ENCODE results near the gene GAS2L2.
"Not testable (repeated sequence)": the region's sequence is repeated elsewhere in the genome, so short reads cannot be mapped to it uniquely, and the experiment has no call there.

The GAS2L2 gene

GRCh38 chr17:35708951-35709350 lies 44.1 kb downstream of the GAS2L2 start:
- TF ChIP-seq CTCF (IDR thresholded peaks at IDR 0.05; ENCODE audit: low read depth, low read length) = no peak
- no peak for TF ChIP-seq EZH2phosphoT487 (IDR thresholded peaks at IDR 0.05; ENCODE audit: low read depth)
- Histone ChIP-seq H3K4me1 (ENCODE audit: low read length) (peaks cover 6% of the 10 kb centered on the region; the same call in 1 of the 2 replicates), H3K9me3 (ENCODE audit: insufficient read depth, low read length) (no peaks in the 10 kb centered on the region), H4K20me1 (ENCODE audit: insufficient read depth, low read length) (no peaks in the 10 kb centered on the region), H3K79me2 (ENCODE audit: low read length) (no peaks in the 10 kb centered on the region), H3K36me3 (replicated peaks; ENCODE audit: low read depth, low read length) (peaks cover 8% of the 10 kb centered on the region), H2AFZ (ENCODE audit: low read depth, low read length) (no peak overlapping the region), H3K4me2 (ENCODE audit: low read length) (no peak overlapping the region), H3K4me3 (ENCODE audit: low read length) (no peak overlapping the region), H3K27ac (ENCODE audit: low read length) (no peak overlapping the region), H3K9ac (ENCODE audit: low read length) (no peak overlapping the region), H3K27me3 (ENCODE audit: low read depth, low read length) (no peaks in the 10 kb centered on the region)

GRCh38 chr17:35708149-35708548 lies 44.9 kb downstream of the GAS2L2 start:
- no peak overlapping the region for H3K4me2 ChIP-seq (ENCODE audit: low read length)
- no peak for TF ChIP-seq CTCF (IDR thresholded peaks at IDR 0.05; ENCODE audit: low read depth, low read length)
- no peak for TF ChIP-seq EZH2phosphoT487 (IDR thresholded peaks at IDR 0.05; ENCODE audit: low read depth)
- H3K9ac ChIP-seq (ENCODE audit: low read length) = no peak overlapping the region
- no peaks in the 10 kb centered on the region for H3K79me2 ChIP-seq (ENCODE audit: low read length)
- H3K4me1 ChIP-seq (ENCODE audit: low read length) = peaks cover 6% of the 10 kb centered on the region; the same call in 1 of the 2 replicates
- H3K27me3 ChIP-seq (ENCODE audit: low read depth, low read length) = no peaks in the 10 kb centered on the region
- H3K9me3 ChIP-seq (ENCODE audit: insufficient read depth, low read length) = no peaks in the 10 kb centered on the region
- H3K36me3 ChIP-seq (replicated peaks; ENCODE audit: low read depth, low read length) = peaks cover 8% of the 10 kb centered on the region
- no peak overlapping the region for H3K27ac ChIP-seq (ENCODE audit: low read length)
- H3K4me3 ChIP-seq (ENCODE audit: low read length) = no peak overlapping the region
- no peaks in the 10 kb centered on the region for H4K20me1 ChIP-seq (ENCODE audit: insufficient read depth, low read length)
- H2AFZ ChIP-seq (ENCODE audit: low read depth, low read length) = no peak overlapping the region

- Histone ChIP-seq H3K27me3 (ENCODE audit: low read depth, low read length) (no peaks in the 10 kb centered on the region), H4K20me1 (ENCODE audit: insufficient read depth, low read length) (no peaks in the 10 kb centered on the region), H3K79me2 (ENCODE audit: low read length) (no peaks in the 10 kb centered on the region), H3K4me1 (ENCODE audit: low read length) (peaks cover 6% of the 10 kb centered on the region; the same call in 1 of the 2 replicates), H3K4me2 (ENCODE audit: low read length) (no peak overlapping the region), H3K27ac (ENCODE audit: low read length) (no peak overlapping the region), H3K4me3 (ENCODE audit: low read length) (no peak overlapping the region), H3K9me3 (ENCODE audit: insufficient read depth, low read length) (no peaks in the 10 kb centered on the region), H3K36me3 (replicated peaks; ENCODE audit: low read depth, low read length) (peaks cover 8% of the 10 kb centered on the region), H2AFZ (ENCODE audit: low read depth, low read length) (no peak overlapping the region), H3K9ac (ENCODE audit: low read length) (no peak overlapping the region)
- TF ChIP-seq CTCF (IDR thresholded peaks at IDR 0.05; ENCODE audit: low read depth, low read length) (no peak), EZH2phosphoT487 (IDR thresholded peaks at IDR 0.05; ENCODE audit: low read depth) (no peak)
These were observed 47.3 kb downstream of the GAS2L2 start for GRCh38 chr17:35705705-35706104.

GRCh38 chr17:35705230-35705629 lies 47.8 kb downstream of the GAS2L2 start:
- H3K9ac ChIP-seq (ENCODE audit: low read length) = no peak overlapping the region
- no peaks in the 10 kb centered on the region for H4K20me1 ChIP-seq (ENCODE audit: insufficient read depth, low read length)
- peaks cover 6% of the 10 kb centered on the region; the same call in 1 of the 2 replicates for H3K4me1 ChIP-seq (ENCODE audit: low read length)
- no peak overlapping the region for H3K4me2 ChIP-seq (ENCODE audit: low read length)
- peaks cover 4% of the 10 kb centered on the region for H3K36me3 ChIP-seq (replicated peaks; ENCODE audit: low read depth, low read length)
- H3K27ac ChIP-seq (ENCODE audit: low read length) = no peak overlapping the region
- no peaks in the 10 kb centered on the region for H3K9me3 ChIP-seq (ENCODE audit: insufficient read depth, low read length)
- H3K27me3 ChIP-seq (ENCODE audit: low read depth, low read length) = no peaks in the 10 kb centered on the region
- H2AFZ ChIP-seq (ENCODE audit: low read depth, low read length) = no peak overlapping the region
- no peak overlapping the region for H3K4me3 ChIP-seq (ENCODE audit: low read length)
- H3K79me2 ChIP-seq (ENCODE audit: low read length) = no peaks in the 10 kb centered on the region
- no peak for TF ChIP-seq EZH2phosphoT487 (IDR thresholded peaks at IDR 0.05; ENCODE audit: low read depth)
- no peak for TF ChIP-seq CTCF (IDR thresholded peaks at IDR 0.05; ENCODE audit: low read depth, low read length)

- H3K36me3 ChIP-seq (replicated peaks; ENCODE audit: low read depth, low read length); H3K4me2 ChIP-seq (ENCODE audit: low read length); H3K4me3 ChIP-seq (ENCODE audit: low read length); H3K79me2 ChIP-seq (ENCODE audit: low read length); H3K9me3 ChIP-seq (ENCODE audit: insufficient read depth, low read length); H3K4me1 ChIP-seq (ENCODE audit: low read length); H2AFZ ChIP-seq (ENCODE audit: low read depth, low read length); H3K27ac ChIP-seq (ENCODE audit: low read length); H3K9ac ChIP-seq (ENCODE audit: low read length); H4K20me1 ChIP-seq (ENCODE audit: insufficient read depth, low read length); H3K27me3 ChIP-seq (ENCODE audit: low read depth, low read length): not testable (repeated sequence)
These were observed 49.7 kb downstream of the GAS2L2 start for GRCh38 chr17:35703308-35703707.
